ENCODE data around the gene XG. TPM values are rescaled to one million over a fixed set of nuclear protein-coding genes. Genes with fewer than 3 reads are reported as not detected.

The XG gene
- total and polyA plus RNA-seq, 2 donors (not counting 3 experiments of a cell fraction or from before 2014, with no cell fraction given) = 0.10 TPM; not detected in 1

GRCh38 chrX:2732076-2732475 is 19.8 kb upstream of the XG start:
- no peak overlapping the region for H3K9ac ChIP-seq (replicated peaks; ENCODE audit: extremely low read depth, insufficient read depth, low read length)
- H3K79me2 ChIP-seq (ENCODE audit: control insufficient read depth, insufficient read depth, low read length) = no peaks in the 10 kb centered on the region
- H3K36me3 ChIP-seq (ENCODE audit: control insufficient read depth in 2 of 2, extremely low read depth in 1 of 2, insufficient read depth in 2 of 2, low read length in 2 of 2) = peaks cover 14 to 23% of the 10 kb centered on the region in 2 experiments
- no peaks in the 10 kb centered on the region for H4K20me1 ChIP-seq (replicated peaks; ENCODE audit: control insufficient read depth, extremely low read depth, insufficient read depth, low read length)
- POLR2A ChIA-PET = no interaction called here
- H3K9me3 ChIP-seq (replicated peaks; ENCODE audit: control insufficient read depth, insufficient read depth, low read length) = no peaks in the 10 kb centered on the region
- no peaks in the 10 kb centered on the region for H3K9me1 ChIP-seq (replicated peaks; ENCODE audit: control insufficient read depth, extremely low read depth, insufficient read depth, low read length)
- DNase-seq (ENCODE audit: low read depth, low spot score) = no peak
- no peak for FAIRE-seq
- H3K4me2 ChIP-seq (ENCODE audit: insufficient read depth, low read length) = no peak overlapping the region
- BruUV-seq (replicated peaks) = no TSS peak
- no peak for TF ChIP-seq POLR2AphosphoS5 (IDR thresholded peaks at IDR 0.05; ENCODE audit: insufficient read depth, low read depth, low read length)
- TF ChIP-seq GATA2 (IDR thresholded peaks at IDR 0.05; ENCODE audit: insufficient read depth, insufficient read length, low read depth, low read length) = no peak
- no peak for TF ChIP-seq MAX (IDR thresholded peaks at IDR 0.05; ENCODE audit: insufficient read depth, insufficient read length)
- TF ChIP-seq POLR2A (IDR thresholded peaks at IDR 0.05; ENCODE audit: low read depth, low read length) = no peak
- no peak for TF ChIP-seq FOS (IDR thresholded peaks at IDR 0.05; ENCODE audit: borderline replicate concordance, insufficient read depth, low read length)
- no peak for TF ChIP-seq MYC (IDR thresholded peaks at IDR 0.05; ENCODE audit: low read depth, low read length)
- TF ChIP-seq JUN (IDR thresholded peaks at IDR 0.05; ENCODE audit: borderline replicate concordance, insufficient read depth, insufficient read length, low read depth) = no peak
- CTCF ChIA-PET = no interaction called here
- H3K4me3 ChIP-seq (replicated peaks in 1 of 3; ENCODE audit: insufficient read depth in 1 of 3, low read depth in 1 of 3, low read length in 3 of 3) = no peak overlapping the region
- no peaks in the 10 kb centered on the region for H3K4me1 ChIP-seq (ENCODE audit: control insufficient read depth, extremely low read depth, insufficient read depth, low read length)
- H2AFZ ChIP-seq (ENCODE audit: low read depth, low read length) = no peak overlapping the region
- dilution Hi-C loops (cut with MboI; ENCODE audit: extremely low pct_ligation_motif_present, low sequenced_read_pairs) (no loop called here), intact Hi-C loops (cut with micrococcal nuclease) (no loop called here)
- H3K27ac ChIP-seq (ENCODE audit: insufficient read depth, low read depth, low read length) = no peak overlapping the region
- H3K27me3 ChIP-seq (ENCODE audit: control insufficient read depth in 2 of 2, insufficient read depth in 2 of 2, low read length in 2 of 2) = no peaks in the 10 kb centered on the region

GRCh38 chrX:2732649-2733048 is 19.2 kb upstream of the XG start:
- Histone ChIP-seq H3K4me3 (replicated peaks in 1 of 3; ENCODE audit: insufficient read depth in 1 of 3, low read depth in 1 of 3, low read length in 3 of 3) (no peak overlapping the region), H3K27me3 (ENCODE audit: control insufficient read depth in 2 of 2, insufficient read depth in 2 of 2, low read length in 2 of 2) (no peaks in the 10 kb centered on the region), H3K9ac (replicated peaks; ENCODE audit: extremely low read depth, insufficient read depth, low read length) (no peak overlapping the region), H3K79me2 (ENCODE audit: control insufficient read depth, insufficient read depth, low read length) (no peaks in the 10 kb centered on the region), H3K4me1 (ENCODE audit: control insufficient read depth, extremely low read depth, insufficient read depth, low read length) (no peaks in the 10 kb centered on the region), H3K4me2 (ENCODE audit: insufficient read depth, low read length) (no peak overlapping the region), H3K9me3 (replicated peaks; ENCODE audit: control insufficient read depth, insufficient read depth, low read length) (no peaks in the 10 kb centered on the region), H3K9me1 (replicated peaks; ENCODE audit: control insufficient read depth, extremely low read depth, insufficient read depth, low read length) (no peaks in the 10 kb centered on the region), H3K27ac (ENCODE audit: insufficient read depth, low read depth, low read length) (no peak overlapping the region), H3K36me3 (ENCODE audit: control insufficient read depth in 2 of 2, extremely low read depth in 1 of 2, insufficient read depth in 2 of 2, low read length in 2 of 2) (peaks cover 14 to 21% of the 10 kb centered on the region in 2 experiments), H2AFZ (ENCODE audit: low read depth, low read length) (no peak overlapping the region), H4K20me1 (replicated peaks; ENCODE audit: control insufficient read depth, extremely low read depth, insufficient read depth, low read length) (no peaks in the 10 kb centered on the region)
- no peak for DNase-seq (ENCODE audit: low read depth, low spot score)
- TF ChIP-seq JUN (IDR thresholded peaks at IDR 0.05; ENCODE audit: borderline replicate concordance, insufficient read depth, insufficient read length, low read depth) = no peak
- no peak for TF ChIP-seq MAX (IDR thresholded peaks at IDR 0.05; ENCODE audit: insufficient read depth, insufficient read length)
- no peak for TF ChIP-seq MYC (IDR thresholded peaks at IDR 0.05; ENCODE audit: low read depth, low read length)
- no peak for TF ChIP-seq POLR2AphosphoS5 (IDR thresholded peaks at IDR 0.05; ENCODE audit: insufficient read depth, low read depth, low read length)
- TF ChIP-seq CTCF (IDR thresholded peaks at IDR 0.05; ENCODE audit: extremely low read depth in 1 of 2, insufficient read depth in 1 of 2, low read depth in 1 of 2, low read length in 2 of 2) = no peak
- TF ChIP-seq GATA2 (IDR thresholded peaks at IDR 0.05; ENCODE audit: insufficient read depth, insufficient read length, low read depth, low read length) = no peak
- TF ChIP-seq EZH2 (IDR thresholded peaks at IDR 0.05; ENCODE audit: borderline replicate concordance, low read depth, low read length, severe bottlenecking) = no peak
- TF ChIP-seq FOS (IDR thresholded peaks at IDR 0.05; ENCODE audit: borderline replicate concordance, insufficient read depth, low read length) = no peak
- TF ChIP-seq POLR2A (IDR thresholded peaks at IDR 0.05; ENCODE audit: low read depth, low read length) = no peak
- intact Hi-C loops (cut with micrococcal nuclease) (no loop called here), dilution Hi-C loops (cut with MboI; ENCODE audit: extremely low pct_ligation_motif_present, low sequenced_read_pairs) (no loop called here)
- ChIA-PET POLR2A (no interaction called here), CTCF (no interaction called here)
- no peak for FAIRE-seq
- BruUV-seq (replicated peaks) = no TSS peak
